HG03457 (cell line): ENCODE results near the gene ZNF462.

Experiments used
- ATAC-seq: cut with Tn5 transposase; IDR thresholded peaks from one replicate; pipeline ENCODE4 v1.9.1; 2021; ENCODE audit warnings: moderate number of reproducible peaks; ENCODE audit not compliant: unreplicated experiment

The ZNF462 gene

DNA sequence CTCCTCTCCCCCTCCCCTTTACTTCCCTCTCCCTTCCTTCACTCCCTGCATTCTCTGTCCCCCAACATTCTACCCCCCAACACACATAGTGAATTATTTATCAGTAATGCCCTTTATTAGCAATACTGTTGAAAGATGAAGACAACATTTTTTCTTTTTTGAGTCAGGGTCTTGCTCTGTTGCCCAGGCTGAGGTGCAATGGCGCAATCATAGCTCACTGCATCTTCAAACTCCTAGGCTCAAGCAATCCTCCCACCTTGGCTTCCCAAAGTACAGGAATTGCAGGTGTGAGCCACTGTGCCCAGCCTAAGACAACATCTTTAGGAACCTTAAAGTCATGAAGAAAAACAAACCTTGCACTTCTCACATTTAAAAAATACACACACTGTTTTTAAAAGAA lies 130.6 kb downstream of the ZNF462 start:
- ATAC-seq, result no peak

DNA sequence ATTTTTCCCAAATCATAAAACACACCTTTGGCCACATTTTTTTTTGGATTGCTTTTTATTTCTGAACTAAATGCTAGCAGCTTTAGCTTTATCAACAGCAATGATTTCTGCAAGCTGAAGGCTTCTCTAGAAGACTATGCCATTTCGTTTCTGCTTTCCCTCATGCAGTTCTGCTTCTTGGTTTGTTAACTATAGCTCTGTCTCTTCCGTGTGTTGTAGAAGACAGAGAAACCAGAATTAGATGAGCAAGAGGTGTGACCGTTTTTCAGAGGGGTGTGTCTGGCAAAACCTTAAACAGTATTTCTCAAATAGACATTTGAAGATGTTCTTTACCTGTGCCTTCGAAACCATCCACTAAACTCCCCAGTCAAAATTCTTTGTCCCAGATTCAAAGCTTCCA lies 131.5 kb downstream of the ZNF462 start:
- ATAC-seq, result no peak

DNA sequence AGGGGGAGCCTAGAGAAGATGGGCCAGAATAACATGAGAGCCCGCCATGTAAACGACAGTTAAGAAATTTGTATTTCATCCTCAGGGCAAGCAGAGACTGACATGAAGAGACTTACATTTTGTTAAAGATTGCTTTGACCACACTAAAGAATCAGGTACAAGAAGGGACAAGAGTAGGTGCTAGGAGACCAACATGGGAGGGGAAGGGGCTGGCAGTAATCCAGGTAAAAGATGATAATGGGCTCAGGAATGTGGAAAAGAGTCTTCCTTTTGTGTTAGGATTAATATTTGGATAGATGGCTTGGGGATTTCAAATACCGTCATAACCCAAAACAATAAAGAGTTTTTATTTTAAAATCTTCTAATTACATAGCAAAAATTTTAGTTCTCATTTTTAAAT lies 137.3 kb downstream of the ZNF462 start:
- ATAC-seq, result no peak

DNA sequence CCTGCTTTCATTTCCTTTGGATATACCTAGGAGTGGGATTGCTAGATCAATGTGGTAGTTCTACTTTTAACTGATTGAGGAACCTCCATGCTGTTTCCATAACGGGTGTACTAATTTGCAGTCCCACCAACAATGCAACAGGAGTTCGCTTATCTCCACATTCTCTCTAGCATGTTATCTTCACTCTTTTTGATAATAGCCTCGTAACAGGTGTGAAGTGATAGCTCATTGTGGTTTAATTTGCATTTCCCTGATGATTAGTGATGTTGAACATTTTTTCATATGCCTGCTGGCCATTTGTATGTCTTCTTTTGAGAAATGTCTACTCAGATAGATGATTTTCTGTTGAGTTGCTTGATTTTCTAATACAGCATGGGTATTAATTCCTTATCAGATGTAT lies 142.2 kb downstream of the ZNF462 start:
- ATAC-seq, result no peak

DNA sequence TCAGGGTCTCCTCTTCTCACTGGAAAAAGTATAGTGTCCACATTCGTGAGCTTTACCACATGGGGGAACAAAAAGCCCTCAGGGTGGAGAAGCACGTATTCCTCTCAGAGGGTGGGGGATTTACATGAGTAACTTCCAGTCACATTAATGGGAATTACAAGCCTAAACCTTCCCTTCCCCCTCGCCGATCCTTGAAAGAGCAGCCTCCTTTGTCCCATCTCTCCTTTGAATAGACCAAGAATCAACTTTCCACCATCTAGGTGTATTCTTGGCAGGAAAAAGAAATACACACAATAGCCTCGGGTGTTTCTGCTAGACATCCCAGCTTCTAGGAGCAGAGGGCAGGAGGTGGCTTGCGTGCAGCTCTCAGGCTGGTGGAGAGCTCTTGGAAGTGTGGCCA lies 144.4 kb downstream of the ZNF462 start:
- ATAC-seq, result no peak

DNA sequence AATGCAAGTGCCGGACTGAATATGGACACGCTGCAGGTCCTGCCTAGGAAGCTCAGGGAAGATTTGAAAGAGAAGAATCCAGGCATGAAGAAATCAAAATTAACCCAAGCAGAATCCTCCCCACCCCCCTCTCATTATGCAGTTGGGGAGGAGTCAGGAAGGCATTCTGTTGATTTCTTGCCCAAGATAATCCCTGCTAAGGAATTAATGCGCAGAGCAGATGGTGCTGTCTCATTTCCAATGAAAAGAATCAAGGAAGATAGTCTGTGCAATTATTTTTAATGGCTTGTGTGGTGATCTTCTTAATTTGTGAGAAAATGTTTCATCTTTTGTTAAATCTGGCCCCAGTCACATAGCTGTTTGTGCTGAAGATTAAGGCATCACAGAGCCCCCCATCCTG lies 145.0 kb downstream of the ZNF462 start:
- ATAC-seq, result no peak

DNA sequence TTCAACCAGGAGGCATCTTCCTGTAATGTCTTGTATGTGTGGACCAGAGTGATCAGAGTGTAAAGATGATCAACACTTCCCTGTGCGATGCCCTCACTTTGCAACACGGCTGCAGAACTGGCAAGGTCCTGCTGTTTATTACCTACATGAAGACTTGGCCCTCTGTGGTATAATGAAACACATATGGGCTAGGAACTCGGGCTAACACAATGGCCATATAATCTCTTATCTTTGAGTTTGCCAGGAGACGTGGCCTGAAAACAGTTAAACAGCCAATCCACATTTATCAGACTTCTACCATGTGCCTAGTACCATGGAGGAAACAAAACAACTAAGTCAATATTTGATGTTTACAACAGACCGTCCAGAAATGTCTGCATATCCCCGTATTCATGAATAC lies 145.5 kb downstream of the ZNF462 start:
- no peak for ATAC-seq

DNA sequence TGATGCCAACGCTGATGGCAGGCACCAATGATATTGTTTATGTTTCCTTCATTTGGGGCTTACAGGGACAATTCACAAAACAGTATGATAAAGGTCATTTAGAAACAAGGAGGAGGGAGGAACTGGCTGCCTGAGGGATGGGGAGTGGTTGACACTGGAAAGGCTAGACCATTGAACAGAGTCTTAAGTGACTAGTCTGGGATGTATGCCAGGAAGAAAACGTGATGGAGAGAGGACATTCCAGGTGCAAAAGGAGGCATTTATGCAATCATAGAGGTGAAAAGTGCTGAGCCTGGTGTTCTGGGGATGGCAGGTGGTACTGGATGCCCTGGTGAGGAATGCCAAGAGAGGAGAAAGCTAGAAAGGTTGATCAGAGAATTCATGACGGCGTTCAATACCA lies 153.4 kb downstream of the ZNF462 start:
- ATAC-seq, result no peak

DNA sequence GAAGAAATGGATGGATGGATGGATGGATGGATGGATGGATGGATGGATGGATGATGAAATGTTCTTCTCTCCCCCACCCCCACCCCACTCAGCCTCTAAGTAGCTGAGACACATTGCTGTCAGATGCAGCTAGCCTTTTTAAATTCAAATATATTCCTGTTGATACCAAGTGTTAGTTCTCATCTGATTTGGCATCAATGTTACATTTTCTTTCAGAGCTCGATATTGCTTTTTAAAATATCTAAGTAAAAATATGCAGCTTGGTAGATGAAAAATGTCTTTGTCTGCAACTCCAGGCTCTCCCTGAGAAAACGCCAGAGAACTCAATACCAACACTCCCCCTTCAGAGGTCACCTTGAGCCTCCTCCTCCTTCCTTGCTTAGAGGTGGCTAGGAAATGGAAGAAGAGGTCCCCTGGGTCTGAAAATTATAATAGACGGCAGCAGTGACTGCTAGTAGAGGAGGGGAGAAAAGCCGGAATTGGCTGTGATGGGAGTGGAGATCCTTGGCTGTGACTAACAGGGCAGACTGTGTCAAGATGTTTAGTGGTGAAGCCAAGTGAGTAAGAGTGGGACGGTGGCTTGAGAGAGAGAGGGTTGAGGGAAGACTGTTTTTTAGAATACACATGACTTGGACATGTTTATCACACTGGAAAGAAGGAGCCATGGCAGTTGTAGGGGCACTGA lies 156.0 kb downstream of the ZNF462 start:
- ATAC-seq, result no peak

DNA sequence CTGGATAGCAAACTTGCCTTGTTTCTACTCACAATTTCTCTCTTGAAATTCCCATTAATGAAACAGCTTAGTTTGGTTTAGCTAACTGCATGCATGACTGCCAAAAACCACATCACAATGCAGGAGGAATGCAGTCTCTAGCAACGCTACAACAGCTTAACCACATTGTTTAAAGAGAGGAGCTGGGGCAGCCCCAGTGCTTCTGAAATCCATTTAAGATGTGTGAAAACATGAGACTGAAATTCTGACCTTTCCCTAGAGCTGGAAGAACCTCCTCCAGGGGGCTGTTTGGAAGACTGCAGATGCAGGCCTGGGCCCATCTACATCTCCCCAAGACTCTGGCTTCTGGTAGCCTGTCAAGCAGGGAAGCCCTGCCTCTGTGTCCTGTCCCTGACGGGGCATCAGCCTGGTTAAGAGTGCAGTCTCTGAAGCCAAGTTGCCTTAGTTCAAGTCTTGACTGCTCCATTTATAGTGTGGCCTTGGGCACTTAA lies 157.1 kb downstream of the ZNF462 start:
- no peak for ATAC-seq

DNA sequence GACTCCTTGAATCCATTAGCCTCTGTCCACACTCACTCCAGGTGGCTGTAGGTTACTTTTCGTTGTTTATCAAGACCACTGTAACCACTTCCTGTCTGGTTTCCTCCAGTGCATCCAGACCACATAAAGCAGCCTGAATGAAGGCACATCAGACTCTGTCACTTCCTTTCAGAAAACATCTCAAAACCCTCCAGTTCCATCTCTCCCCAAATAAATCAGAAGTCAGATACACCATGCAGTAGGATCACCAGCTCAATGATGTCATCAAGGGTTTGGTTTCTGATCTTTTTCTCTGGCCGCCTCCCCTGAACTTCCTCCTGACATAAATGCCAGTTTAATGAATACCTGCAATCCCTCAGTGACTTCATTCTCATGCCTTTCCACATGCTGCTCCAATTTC lies 161.2 kb downstream of the ZNF462 start:
- ATAC-seq, result peak; percentile 80

DNA sequence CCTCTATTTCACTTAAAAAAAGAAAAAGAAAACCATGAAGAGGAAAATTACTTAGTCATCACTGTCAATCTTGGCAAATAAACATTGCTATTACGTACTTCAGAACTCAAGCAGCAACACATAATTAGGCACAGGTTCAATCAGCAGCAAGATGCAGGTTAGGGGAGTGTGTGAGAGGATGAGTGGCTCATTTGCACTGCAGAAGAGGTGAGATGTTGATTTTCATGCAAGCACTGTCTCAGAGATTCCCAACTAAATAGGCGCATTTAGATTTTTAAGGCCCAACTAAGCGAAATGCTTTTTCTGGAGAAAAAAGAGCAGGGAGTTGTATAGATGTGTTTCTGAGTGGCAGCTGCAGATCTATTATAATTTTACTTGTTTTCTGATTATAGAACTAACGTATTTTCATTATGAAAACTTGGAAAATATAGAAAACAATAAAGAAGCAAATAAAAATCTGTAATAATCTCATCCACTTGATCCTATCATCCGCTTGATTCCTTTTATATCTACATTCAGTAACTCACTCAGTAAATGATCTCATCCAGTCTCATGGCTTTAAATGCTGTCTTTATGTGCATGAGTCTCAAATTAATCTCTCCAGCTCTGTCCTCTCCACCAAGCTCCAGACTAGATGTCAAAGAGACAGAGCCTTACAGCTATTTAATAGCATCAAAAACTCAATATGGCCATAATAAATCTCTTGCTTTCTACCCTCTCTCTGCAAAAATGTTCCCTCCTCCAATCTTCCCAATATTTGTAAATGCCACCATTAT lies 162.5 kb downstream of the ZNF462 start:
- ATAC-seq, result no peak

DNA sequence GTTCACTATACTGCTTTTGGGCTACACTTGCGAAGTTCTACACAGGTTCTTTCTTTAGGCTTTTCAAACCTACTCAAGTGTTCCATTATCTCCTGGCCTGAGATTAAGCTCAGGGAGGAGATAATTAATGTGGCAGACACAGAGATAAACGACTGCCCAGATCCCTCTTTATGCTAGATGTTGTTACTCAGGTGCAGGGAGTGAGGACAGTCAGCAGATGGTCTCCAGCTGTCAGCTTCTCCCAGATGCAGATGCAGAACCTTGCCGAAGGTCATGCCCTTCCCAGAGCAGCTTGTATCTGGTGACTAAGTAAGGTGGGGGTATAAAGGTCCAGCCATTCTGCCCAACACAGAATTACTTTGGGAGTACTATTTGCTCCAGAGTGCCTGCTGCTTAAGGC lies 166.2 kb downstream of the ZNF462 start:
- no peak for ATAC-seq

DNA sequence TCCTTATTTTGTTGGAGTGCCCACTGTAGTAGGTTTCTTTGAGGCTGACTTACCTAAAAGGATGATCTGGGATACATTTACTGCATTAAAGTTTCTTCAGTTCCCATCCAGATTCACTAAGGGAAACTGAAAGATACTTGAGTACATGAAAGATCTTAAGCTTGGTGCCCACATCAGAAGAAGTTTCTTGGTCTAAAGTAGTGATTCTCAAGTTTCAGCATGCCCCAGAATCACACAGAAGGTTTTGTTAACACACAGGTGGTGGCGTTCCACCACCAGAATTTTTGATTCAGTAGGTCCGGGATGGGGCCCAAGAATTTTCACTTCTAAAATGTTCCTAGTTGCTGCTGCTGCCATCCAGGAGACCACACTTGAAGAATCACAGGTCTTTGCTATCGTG lies 171.0 kb downstream of the ZNF462 start:
- no peak for ATAC-seq

DNA sequence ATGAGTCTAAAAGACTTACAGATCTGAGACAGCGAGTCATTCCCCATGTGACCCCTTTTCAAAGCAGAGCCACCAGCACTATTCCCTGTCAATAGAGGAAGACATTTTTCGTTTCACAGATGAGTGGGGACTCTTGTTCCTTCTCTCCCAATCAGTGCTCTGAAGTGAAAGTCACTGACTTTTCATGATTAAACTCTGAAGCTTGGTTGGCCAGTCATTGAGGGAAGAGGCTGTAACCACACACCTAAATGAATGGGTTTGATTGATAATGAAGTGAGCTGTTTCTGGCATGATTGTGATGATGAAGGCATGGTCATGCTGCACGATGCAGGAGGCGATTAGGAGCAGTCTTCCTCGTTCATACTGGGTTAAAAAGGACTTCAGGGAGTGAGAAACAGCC lies 171.9 kb downstream of the ZNF462 start:
- no peak for ATAC-seq

DNA sequence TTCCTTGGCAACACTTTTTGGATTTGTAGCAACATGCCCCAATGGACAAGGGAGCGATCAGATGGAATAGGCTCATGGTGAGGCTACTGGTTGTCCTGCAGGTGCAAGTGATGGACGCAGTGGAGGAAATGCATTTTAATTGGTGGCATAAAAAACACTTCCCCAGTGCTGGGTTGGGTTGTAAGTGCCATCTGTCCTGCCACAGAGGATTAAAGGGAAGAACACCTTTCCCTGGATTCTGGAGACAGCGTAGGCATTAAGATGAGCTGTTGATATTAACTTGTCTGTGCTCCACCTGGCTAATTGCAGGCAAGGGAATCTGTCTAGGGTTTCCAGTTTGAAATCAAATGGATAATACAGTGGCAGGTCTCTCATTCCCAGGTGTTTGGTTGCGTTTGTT lies 173.4 kb downstream of the ZNF462 start:
- no peak for ATAC-seq

DNA sequence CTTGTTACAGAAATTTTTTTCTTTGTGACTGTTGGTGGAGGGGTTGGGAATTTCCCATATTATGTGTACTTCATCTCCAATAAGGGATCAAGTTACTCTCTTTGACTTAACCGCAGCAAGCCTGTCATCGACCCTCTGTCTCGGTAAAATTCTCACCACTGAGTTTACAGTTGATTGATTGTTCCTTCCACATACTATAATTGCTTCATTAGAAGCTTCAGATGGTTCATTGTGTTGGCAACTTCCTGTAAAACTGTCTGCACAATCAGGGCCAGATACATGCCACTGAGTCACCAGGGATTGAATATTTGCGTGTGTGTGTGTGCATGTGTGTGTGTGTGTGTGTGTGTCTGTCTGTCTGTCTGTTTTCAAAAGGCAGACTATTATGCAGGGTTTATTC lies 176.6 kb downstream of the ZNF462 start:
- ATAC-seq, result no peak

DNA sequence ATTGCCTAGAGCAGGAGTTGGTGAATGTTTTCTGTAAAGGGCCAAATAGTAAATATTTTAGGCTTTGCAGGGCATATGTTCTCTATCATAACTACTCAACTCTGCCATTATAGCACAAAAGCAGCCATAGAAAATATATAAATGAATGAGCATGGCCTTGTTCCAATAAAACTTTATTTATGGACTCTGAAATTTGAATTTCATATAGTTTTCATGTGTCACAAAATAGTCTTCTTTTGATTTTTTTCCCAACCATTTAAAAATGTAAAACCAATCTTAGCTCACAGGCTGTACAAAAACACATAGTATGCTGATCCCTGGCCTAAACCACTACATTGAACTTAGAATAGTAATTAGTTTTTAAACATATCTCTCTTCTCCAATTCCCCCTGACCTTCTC lies 179.6 kb downstream of the ZNF462 start:
- no peak for ATAC-seq

DNA sequence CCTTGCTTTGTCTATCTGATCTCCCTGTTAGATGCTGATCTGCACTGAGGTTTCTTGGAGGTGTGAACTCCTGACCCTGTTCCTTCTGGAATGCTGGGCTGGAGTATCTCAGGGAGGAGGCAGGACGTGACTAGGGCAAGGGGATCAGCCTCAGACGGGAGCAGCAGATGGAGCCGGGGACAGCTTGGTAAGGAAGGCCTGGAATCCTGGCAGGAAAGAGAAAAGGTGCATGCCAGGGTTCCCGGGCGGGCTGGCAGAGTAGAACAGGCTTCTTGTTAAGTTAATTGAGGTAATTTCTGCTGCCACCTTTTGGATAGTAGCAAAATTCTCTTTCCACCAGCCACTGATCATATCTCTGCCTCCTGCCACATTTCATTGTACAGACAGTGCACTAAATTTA lies 180.9 kb downstream of the ZNF462 start:
- no peak for ATAC-seq

DNA sequence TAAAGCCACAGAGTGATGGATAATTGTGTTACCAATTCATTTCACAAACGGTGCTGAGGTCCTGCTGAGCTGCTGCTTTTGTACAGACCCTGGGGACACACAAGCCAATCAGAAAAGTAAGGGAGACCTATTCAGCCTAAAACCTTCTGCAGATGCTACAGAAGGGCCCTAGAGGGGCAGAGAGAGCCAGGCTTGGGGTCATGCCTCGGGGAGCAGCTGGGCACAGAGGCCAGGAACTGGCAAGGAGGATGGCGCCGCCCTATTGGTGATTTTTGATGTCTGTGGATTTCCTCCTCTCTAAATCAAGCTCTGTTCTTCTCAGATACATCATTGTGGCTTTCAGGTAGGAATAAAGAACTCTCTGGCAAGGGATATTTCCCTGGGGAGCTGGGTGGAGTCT lies 181.9 kb downstream of the ZNF462 start:
- ATAC-seq, result no peak

DNA sequence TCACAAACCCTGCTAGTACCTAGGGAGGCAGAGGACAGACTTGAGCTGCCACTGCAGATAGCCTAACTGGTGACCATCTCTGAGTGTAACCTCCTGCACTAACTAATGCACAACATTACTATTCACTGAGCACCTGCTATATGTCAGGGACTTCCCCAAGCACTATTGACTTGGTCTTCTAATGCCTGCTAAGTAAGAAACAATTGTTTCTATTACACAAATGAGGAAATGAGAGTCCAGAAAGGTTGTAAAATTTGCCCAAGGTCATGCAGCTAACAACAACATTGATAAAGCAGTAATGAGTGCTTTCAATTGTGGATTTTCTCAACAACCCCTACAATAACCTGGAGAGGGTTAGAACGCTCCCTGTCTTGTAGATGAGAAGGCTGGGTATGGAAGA lies 183.7 kb downstream of the ZNF462 start:
- ATAC-seq, result no peak

DNA sequence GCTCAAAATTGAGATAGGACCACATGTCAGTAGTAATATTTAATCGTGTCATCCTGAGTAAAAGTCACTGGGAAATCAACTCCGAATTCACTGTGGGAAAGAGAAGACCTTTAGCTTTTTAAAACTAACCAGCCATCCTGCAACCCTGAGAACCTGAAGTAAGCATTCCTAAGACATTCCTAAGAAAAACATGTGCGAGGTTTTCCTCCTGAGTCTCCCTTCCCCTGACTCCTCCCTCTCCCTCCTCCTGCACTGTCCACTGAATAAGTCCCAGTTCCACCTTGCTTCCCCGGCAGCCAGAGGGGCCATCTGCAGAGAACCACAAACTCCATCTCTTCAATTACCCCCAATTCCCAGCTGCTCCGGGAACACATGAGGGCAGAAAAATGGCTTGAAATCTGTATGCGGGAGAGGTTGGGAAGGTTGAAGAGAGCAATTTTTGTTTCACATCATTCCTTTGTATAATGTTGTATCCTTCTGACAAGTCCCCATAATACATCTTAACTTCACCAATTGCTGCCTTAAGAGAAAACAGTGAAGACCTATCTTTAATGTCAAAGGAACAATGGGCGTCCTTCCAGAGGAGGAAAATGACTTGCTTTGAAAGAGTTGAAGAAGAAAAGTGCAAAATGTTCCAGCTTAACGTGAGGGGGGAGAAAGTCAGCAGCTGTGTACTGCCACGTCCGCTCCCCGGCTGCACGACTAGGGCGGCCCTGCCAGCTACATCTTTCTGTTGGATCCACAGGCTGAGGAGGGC lies 186.3 kb downstream of the ZNF462 start:
- ATAC-seq, result no peak
